Measurements from ENCODE around the gene RASA1. TPM values are rescaled to one million over a fixed set of nuclear protein-coding genes. Genes with fewer than 3 reads are reported as not detected.

The RASA1 gene
- total RNA-seq, 1 experiment from 2014 or later: 23.9 TPM

- ATAC-seq (no peak), DNase-seq (ENCODE audit: low read depth, low spot score) (no peak)
- H3K79me2 ChIP-seq (ENCODE audit: insufficient read depth, low read length): no peaks in the 10 kb centered on the region
- ChIA-PET CTCF (no interaction called here), POLR2A (no interaction called here), RAD21 (ENCODE audit: low non-redundant PET in 1 of 2, low total read pairs in 2 of 2, uncharacterized antibody in 2 of 2, unreplicated experiment in 2 of 2) (no interaction called here)
- H3K36me3 ChIP-seq (ENCODE audit: control insufficient read depth in 1 of 2, insufficient read depth in 2 of 2, low read length in 2 of 2): no peaks in the 10 kb centered on the region
- no peaks in the 10 kb centered on the region for H3K9me2 ChIP-seq (ENCODE audit: insufficient read depth)
- no peak for TF ChIP-seq CEBPB (IDR thresholded peaks at IDR 0.05; ENCODE audit: low read depth)
- TF ChIP-seq CBX3 (IDR thresholded peaks at IDR 0.05; ENCODE audit: low read depth): no peak
- no peak for TF ChIP-seq EGR1 (IDR thresholded peaks at IDR 0.05; ENCODE audit: low read depth)
- no peak for TF ChIP-seq FOSL1 (IDR thresholded peaks at IDR 0.05; ENCODE audit: low read depth)
- TF ChIP-seq, protein P1, sequence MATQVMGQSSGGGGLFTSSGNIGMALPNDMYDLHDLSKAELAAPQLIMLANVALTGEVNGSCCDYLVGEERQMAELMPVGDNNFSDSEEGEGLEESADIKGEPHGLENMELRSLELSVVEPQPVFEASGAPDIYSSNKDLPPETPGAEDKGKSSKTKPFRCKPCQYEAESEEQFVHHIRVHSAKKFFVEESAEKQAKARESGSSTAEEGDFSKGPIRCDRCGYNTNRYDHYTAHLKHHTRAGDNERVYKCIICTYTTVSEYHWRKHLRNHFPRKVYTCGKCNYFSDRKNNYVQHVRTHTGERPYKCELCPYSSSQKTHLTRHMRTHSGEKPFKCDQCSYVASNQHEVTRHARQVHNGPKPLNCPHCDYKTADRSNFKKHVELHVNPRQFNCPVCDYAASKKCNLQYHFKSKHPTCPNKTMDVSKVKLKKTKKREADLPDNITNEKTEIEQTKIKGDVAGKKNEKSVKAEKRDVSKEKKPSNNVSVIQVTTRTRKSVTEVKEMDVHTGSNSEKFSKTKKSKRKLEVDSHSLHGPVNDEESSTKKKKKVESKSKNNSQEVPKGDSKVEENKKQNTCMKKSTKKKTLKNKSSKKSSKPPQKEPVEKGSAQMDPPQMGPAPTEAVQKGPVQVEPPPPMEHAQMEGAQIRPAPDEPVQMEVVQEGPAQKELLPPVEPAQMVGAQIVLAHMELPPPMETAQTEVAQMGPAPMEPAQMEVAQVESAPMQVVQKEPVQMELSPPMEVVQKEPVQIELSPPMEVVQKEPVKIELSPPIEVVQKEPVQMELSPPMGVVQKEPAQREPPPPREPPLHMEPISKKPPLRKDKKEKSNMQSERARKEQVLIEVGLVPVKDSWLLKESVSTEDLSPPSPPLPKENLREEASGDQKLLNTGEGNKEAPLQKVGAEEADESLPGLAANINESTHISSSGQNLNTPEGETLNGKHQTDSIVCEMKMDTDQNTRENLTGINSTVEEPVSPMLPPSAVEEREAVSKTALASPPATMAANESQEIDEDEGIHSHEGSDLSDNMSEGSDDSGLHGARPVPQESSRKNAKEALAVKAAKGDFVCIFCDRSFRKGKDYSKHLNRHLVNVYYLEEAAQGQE (IDR thresholded peaks at IDR 0.05; ENCODE audit: low read depth): no peak
- TF ChIP-seq, protein P2, sequence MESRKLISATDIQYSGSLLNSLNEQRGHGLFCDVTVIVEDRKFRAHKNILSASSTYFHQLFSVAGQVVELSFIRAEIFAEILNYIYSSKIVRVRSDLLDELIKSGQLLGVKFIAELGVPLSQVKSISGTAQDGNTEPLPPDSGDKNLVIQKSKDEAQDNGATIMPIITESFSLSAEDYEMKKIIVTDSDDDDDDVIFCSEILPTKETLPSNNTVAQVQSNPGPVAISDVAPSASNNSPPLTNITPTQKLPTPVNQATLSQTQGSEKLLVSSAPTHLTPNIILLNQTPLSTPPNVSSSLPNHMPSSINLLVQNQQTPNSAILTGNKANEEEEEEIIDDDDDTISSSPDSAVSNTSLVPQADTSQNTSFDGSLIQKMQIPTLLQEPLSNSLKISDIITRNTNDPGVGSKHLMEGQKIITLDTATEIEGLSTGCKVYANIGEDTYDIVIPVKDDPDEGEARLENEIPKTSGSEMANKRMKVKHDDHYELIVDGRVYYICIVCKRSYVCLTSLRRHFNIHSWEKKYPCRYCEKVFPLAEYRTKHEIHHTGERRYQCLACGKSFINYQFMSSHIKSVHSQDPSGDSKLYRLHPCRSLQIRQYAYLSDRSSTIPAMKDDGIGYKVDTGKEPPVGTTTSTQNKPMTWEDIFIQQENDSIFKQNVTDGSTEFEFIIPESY (IDR thresholded peaks at IDR 0.05; ENCODE audit: extremely low read depth, insufficient replicate concordance, low read length): no peak
- TF ChIP-seq ZFX (IDR thresholded peaks at IDR 0.05): no peak
- no peak for TF ChIP-seq RAD21 (IDR thresholded peaks at IDR 0.05; ENCODE audit: low read depth)
- TF ChIP-seq SIN3A (IDR thresholded peaks at IDR 0.05; ENCODE audit: low read depth): no peak
- H3K9ac ChIP-seq (ENCODE audit: low read length): no peak overlapping the region
- H4K20me1 ChIP-seq (ENCODE audit: insufficient read depth): no peaks in the 10 kb centered on the region
- H3K9me3 ChIP-seq (ENCODE audit: control insufficient read depth in 1 of 2, insufficient read depth in 1 of 2, low read depth in 1 of 2, low read length in 2 of 2): no peaks in the 10 kb centered on the region
- H3K4me3 ChIP-seq (replicated peaks in 1 of 2; ENCODE audit: low read depth in 1 of 2, low read length in 2 of 2): no peak overlapping the region
- H2AFZ ChIP-seq (ENCODE audit: low read depth, low read length, poor library complexity, severe bottlenecking): no peak overlapping the region
- H3K27me3 ChIP-seq (ENCODE audit: insufficient read depth, low read length): no peaks in the 10 kb centered on the region
- no peak overlapping the region for H3K4me2 ChIP-seq (ENCODE audit: low read length)
- H3K4me1 ChIP-seq (ENCODE audit: control insufficient read depth in 1 of 2, insufficient read depth in 2 of 2, low read length in 2 of 2): no peaks in the 10 kb centered on the region
- BruUV-seq (replicated peaks): no TSS peak
- intact Hi-C loops (cut with micrococcal nuclease): no loop called here
- no peak overlapping the region for H3K27ac ChIP-seq (ENCODE audit: low read depth, low read length)
These were observed 24.4 kb upstream of the RASA1 start for GRCh38 chr5:87243161-87243844.

Measured in HCT116 (cell line).